ENCODE data around the gene SUGT1. TPM values are rescaled to one million over a fixed set of nuclear protein-coding genes. Genes with fewer than 3 reads are reported as not detected.
A peak's percentile ranks its signal among the peaks of the same experiment; 100 is the strongest.

Gene SUGT1
- total and polyA plus RNA-seq, 2 of the 13 experiments (the other 11 are each of a cell fraction or from before 2014, with no cell fraction given) = 23.1 to 71.2 TPM

DNA sequence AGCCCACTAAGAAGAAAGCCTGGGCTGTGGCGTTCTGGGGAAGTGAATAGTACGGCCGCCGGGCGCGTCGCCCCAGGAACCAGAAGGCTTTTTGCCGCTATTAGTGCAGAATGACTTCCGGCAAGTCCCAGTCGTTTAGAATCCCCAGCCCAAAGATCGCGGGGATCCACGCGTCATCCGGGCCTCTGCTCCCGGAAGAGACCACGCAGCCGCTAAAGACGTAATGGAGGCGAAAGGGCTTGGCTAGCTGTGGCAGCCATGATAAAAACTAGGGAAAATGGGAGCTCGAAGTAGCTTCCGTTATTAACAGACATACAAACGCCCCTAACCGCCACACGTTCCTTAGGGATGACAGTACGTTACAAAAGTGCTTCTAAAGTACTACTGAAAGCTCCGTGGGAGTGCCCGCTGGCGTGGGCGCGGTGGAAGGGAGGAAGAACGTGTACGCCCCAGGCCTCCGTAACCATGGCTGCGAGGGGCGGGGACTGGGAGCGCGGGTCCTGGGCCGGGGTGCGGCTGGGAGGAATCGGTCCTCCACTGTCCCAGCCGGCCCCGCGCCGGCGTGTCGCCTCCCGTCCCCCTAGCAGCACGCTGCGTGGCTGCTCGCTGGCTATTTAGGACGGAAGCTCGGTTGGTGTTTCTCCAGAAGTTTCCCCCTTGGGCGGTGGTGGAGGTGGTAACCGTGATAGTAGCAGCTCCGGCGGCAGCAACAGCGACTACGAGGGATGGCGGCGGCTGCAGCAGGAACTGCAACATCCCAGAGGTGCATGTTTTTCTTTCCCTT, at the start of gene SUGT1 (continued):
- peak; percentile 55; the same call in 1 of the 2 replicates for TF ChIP-seq ZNF460 (CRISPR knock-in tag; IDR thresholded peaks at IDR 0.05; ENCODE audit: borderline replicate concordance)
- no peak for TF ChIP-seq ZNF329 (CRISPR knock-in tag; IDR thresholded peaks at IDR 0.05; ENCODE audit: low read depth)
- TF ChIP-seq FOXK1 (CRISPR knock-in tag; IDR thresholded peaks at IDR 0.05; ENCODE audit: borderline replicate concordance, low read depth) = peak; percentile 77
- TF ChIP-seq NR3C1 (CRISPR knock-in tag; IDR thresholded peaks at IDR 0.05) = no peak
- peak; percentile 87 for TF ChIP-seq ZMYM4 (CRISPR knock-in tag; IDR thresholded peaks at IDR 0.05)
- peak; percentile 39 for TF ChIP-seq U2AF1 (optimal IDR thresholded peaks at IDR 0.05; ENCODE audit: low read depth, low read length)
- TF ChIP-seq NR2F2 (IDR thresholded peaks at IDR 0.05; ENCODE audit: borderline replicate concordance, low read depth) = no peak; the same call in 1 of the 2 replicates
- no peak for TF ChIP-seq SSRP1 (CRISPR knock-in tag; IDR thresholded peaks at IDR 0.05)
- TF ChIP-seq FOXA3 (CRISPR knock-in tag; IDR thresholded peaks at IDR 0.05) = peak; percentile 49; the same call in 1 of the 2 replicates
- TF ChIP-seq, protein P1, sequence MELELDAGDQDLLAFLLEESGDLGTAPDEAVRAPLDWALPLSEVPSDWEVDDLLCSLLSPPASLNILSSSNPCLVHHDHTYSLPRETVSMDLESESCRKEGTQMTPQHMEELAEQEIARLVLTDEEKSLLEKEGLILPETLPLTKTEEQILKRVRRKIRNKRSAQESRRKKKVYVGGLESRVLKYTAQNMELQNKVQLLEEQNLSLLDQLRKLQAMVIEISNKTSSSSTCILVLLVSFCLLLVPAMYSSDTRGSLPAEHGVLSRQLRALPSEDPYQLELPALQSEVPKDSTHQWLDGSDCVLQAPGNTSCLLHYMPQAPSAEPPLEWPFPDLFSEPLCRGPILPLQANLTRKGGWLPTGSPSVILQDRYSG (CRISPR knock-in tag; IDR thresholded peaks at IDR 0.05) = no peak
- TF ChIP-seq ZNF253 (CRISPR knock-in tag; IDR thresholded peaks at IDR 0.05; ENCODE audit: borderline replicate concordance) = no peak
- TF ChIP-seq ZNF83 (CRISPR knock-in tag; IDR thresholded peaks at IDR 0.05; ENCODE audit: borderline replicate concordance) = peak; percentile 15; the same call in 1 of the 2 replicates
- TF ChIP-seq, protein P2, sequence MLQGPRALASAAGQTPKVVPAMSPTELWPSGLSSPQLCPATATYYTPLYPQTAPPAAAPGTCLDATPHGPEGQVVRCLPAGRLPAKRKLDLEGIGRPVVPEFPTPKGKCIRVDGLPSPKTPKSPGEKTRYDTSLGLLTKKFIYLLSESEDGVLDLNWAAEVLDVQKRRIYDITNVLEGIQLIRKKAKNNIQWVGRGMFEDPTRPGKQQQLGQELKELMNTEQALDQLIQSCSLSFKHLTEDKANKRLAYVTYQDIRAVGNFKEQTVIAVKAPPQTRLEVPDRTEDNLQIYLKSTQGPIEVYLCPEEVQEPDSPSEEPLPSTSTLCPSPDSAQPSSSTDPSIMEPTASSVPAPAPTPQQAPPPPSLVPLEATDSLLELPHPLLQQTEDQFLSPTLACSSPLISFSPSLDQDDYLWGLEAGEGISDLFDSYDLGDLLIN (CRISPR knock-in tag; IDR thresholded peaks at IDR 0.05; ENCODE audit: borderline replicate concordance) = 0 out of 2 replicates have a peak, but pooled peaks have one; percentile 6
- no peak for TF ChIP-seq IRX3 (CRISPR knock-in tag; IDR thresholded peaks at IDR 0.05; ENCODE audit: borderline replicate concordance, low read depth)
- no peak for TF ChIP-seq ZC3H13 (CRISPR knock-in tag; IDR thresholded peaks at IDR 0.05)
- TF ChIP-seq, protein P3, sequence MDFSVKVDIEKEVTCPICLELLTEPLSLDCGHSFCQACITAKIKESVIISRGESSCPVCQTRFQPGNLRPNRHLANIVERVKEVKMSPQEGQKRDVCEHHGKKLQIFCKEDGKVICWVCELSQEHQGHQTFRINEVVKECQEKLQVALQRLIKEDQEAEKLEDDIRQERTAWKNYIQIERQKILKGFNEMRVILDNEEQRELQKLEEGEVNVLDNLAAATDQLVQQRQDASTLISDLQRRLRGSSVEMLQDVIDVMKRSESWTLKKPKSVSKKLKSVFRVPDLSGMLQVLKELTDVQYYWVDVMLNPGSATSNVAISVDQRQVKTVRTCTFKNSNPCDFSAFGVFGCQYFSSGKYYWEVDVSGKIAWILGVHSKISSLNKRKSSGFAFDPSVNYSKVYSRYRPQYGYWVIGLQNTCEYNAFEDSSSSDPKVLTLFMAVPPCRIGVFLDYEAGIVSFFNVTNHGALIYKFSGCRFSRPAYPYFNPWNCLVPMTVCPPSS (IDR thresholded peaks at IDR 0.05) = no peak
- TF ChIP-seq, protein P4, sequence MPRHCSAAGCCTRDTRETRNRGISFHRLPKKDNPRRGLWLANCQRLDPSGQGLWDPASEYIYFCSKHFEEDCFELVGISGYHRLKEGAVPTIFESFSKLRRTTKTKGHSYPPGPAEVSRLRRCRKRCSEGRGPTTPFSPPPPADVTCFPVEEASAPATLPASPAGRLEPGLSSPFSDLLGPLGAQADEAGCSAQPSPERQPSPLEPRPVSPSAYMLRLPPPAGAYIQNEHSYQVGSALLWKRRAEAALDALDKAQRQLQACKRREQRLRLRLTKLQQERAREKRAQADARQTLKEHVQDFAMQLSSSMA (CRISPR knock-in tag; IDR thresholded peaks at IDR 0.05) = peak; percentile 97; the same call in 1 of the 2 replicates
- no peak for TF ChIP-seq TRIM24 (CRISPR knock-in tag; IDR thresholded peaks at IDR 0.05)
- peak; percentile 46; the same call in 1 of the 2 replicates for TF ChIP-seq ETV5 (CRISPR knock-in tag; IDR thresholded peaks at IDR 0.05; ENCODE audit: borderline replicate concordance)
- TF ChIP-seq, protein P5, sequence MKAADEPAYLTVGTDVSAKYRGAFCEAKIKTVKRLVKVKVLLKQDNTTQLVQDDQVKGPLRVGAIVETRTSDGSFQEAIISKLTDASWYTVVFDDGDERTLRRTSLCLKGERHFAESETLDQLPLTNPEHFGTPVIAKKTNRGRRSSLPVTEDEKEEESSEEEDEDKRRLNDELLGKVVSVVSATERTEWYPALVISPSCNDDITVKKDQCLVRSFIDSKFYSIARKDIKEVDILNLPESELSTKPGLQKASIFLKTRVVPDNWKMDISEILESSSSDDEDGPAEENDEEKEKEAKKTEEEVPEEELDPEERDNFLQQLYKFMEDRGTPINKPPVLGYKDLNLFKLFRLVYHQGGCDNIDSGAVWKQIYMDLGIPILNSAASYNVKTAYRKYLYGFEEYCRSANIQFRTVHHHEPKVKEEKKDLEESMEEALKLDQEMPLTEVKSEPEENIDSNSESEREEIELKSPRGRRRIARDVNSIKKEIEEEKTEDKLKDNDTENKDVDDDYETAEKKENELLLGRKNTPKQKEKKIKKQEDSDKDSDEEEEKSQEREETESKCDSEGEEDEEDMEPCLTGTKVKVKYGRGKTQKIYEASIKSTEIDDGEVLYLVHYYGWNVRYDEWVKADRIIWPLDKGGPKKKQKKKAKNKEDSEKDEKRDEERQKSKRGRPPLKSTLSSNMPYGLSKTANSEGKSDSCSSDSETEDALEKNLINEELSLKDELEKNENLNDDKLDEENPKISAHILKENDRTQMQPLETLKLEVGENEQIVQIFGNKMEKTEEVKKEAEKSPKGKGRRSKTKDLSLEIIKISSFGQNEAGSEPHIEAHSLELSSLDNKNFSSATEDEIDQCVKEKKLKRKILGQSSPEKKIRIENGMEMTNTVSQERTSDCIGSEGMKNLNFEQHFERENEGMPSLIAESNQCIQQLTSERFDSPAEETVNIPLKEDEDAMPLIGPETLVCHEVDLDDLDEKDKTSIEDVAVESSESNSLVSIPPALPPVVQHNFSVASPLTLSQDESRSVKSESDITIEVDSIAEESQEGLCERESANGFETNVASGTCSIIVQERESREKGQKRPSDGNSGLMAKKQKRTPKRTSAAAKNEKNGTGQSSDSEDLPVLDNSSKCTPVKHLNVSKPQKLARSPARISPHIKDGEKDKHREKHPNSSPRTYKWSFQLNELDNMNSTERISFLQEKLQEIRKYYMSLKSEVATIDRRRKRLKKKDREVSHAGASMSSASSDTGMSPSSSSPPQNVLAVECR (CRISPR knock-in tag; IDR thresholded peaks at IDR 0.05; ENCODE audit: borderline replicate concordance) = peak; percentile 85
- TF ChIP-seq KDM5B (CRISPR knock-in tag; IDR thresholded peaks at IDR 0.05; ENCODE audit: borderline replicate concordance) = peak; percentile 93
